Neural crest cell (in vitro differentiated cells): Measurements from ENCODE around the gene CTIF. TPM values are rescaled to one million over a fixed set of nuclear protein-coding genes. Genes with fewer than 3 reads are reported as not detected.
A peak's percentile ranks its signal among the peaks of the same experiment; 100 is the strongest.

Experiments used
- DNase-seq: peaks from one replicate; pipeline ENCODE4 v3.0.0; 2021; ENCODE audit warnings: low read depth, mixed read lengths, low spot score
- H3K27ac Mint-ChIP-seq: one replicate; pipeline ENCODE4 v1.8.0; 2021; ENCODE audit warnings: mild to moderate bottlenecking, mixed read lengths; ENCODE audit not compliant: unreplicated experiment
- H3K27me3 Mint-ChIP-seq: 2 replicates; pipeline ENCODE4 v1.8.0; 2021; ENCODE audit warnings: low read depth, mild to moderate bottlenecking, mixed read lengths
- H3K36me3 Mint-ChIP-seq: 2 replicates; pipeline ENCODE4 v1.8.0; 2021; ENCODE audit warnings: low read depth, mild to moderate bottlenecking, mixed read lengths
- H3K4me1 Mint-ChIP-seq: 2 replicates; pipeline ENCODE4 v1.8.0; 2021; ENCODE audit warnings: mixed read lengths
- H3K4me3 Mint-ChIP-seq: one replicate; pipeline ENCODE4 v1.8.0; 2021; ENCODE audit warnings: mild to moderate bottlenecking, mixed read lengths
- H3K9me3 Mint-ChIP-seq: 2 replicates; pipeline ENCODE4 v1.8.0; 2021; ENCODE audit warnings: mixed read lengths
- CTCF ChIP-seq: fragments of 200-600 bp; sonication (generic); conservative IDR thresholded peaks from 2 replicates; pipeline ENCODE4 v1.5.0; 2021; ENCODE audit warnings: antibody characterized with exemption, mild to moderate bottlenecking
- total RNA-seq: library from RNA; stranded (reverse); gene quantifications from 2 replicates; pipeline ENCODE4 v1.2.1, GENCODE V29; 2021

Gene CTIF
- total RNA-seq, 1 donor from 2014 or later, result 52.6 TPM

GRCh38 chr18:48519431-48520100 is 19.3 kb upstream of the CTIF start:
- no peaks in the 10 kb centered on the region for H3K36me3 Mint-ChIP-seq
- no peaks in the 10 kb centered on the region for H3K27me3 Mint-ChIP-seq
- TF ChIP-seq CTCF, result no peak
- H3K4me3 Mint-ChIP-seq, result no peak overlapping the region
- peaks cover 18% of the 10 kb centered on the region for H3K4me1 Mint-ChIP-seq
- H3K27ac Mint-ChIP-seq, result no peak overlapping the region
- no peak for DNase-seq
- peaks cover 2% of the 10 kb centered on the region for H3K9me3 Mint-ChIP-seq

GRCh38 chr18:48521723-48522122 is 17.1 kb upstream of the CTIF start:
- Mint-ChIP-seq H3K27me3 (peaks cover 10% of the 10 kb centered on the region), H3K4me1 (peaks cover 14% of the 10 kb centered on the region), H3K27ac (peak overlapping the region; percentile 17), H3K4me3 (no peak overlapping the region), H3K9me3 (peaks cover 2% of the 10 kb centered on the region), H3K36me3 (no peaks in the 10 kb centered on the region)
- DNase-seq, result no peak
- no peak for TF ChIP-seq CTCF

GRCh38 chr18:48525671-48526070 is 13.2 kb upstream of the CTIF start:
- no peak for TF ChIP-seq CTCF
- H3K9me3 Mint-ChIP-seq, result peaks cover 2% of the 10 kb centered on the region
- DNase-seq, result no peak
- peak overlapping the region; percentile 38 for H3K27ac Mint-ChIP-seq
- H3K36me3 Mint-ChIP-seq, result no peaks in the 10 kb centered on the region
- peaks cover 14% of the 10 kb centered on the region for H3K4me1 Mint-ChIP-seq
- H3K4me3 Mint-ChIP-seq, result no peak overlapping the region
- peaks cover 14% of the 10 kb centered on the region for H3K27me3 Mint-ChIP-seq

GRCh38 chr18:48527461-48527860 is 11.4 kb upstream of the CTIF start:
- no peaks in the 10 kb centered on the region for H3K36me3 Mint-ChIP-seq
- H3K27me3 Mint-ChIP-seq, result peaks cover 14% of the 10 kb centered on the region
- no peak for DNase-seq
- H3K4me1 Mint-ChIP-seq, result no peaks in the 10 kb centered on the region
- H3K27ac Mint-ChIP-seq, result no peak overlapping the region
- TF ChIP-seq CTCF, result no peak
- H3K4me3 Mint-ChIP-seq, result no peak overlapping the region
- peaks cover 2% of the 10 kb centered on the region for H3K9me3 Mint-ChIP-seq

GRCh38 chr18:48528861-48529260 is 10.0 kb upstream of the CTIF start:
- Mint-ChIP-seq H3K27me3 (peaks cover 14% of the 10 kb centered on the region), H3K4me3 (no peak overlapping the region), H3K36me3 (no peaks in the 10 kb centered on the region), H3K27ac (no peak overlapping the region), H3K4me1 (no peaks in the 10 kb centered on the region), H3K9me3 (no peaks in the 10 kb centered on the region)
- TF ChIP-seq CTCF, result no peak
- no peak for DNase-seq
